Superior temporal gyrus (tissue), 1 donor: ENCODE results near the gene BDH1.

Source experiments
- DNase-seq: peaks from one replicate; pipeline ENCODE4 v3.0.0-alpha.2; 2016; ENCODE audit errors: extremely low spot score

The BDH1 gene

GRCh38 chr3:197507081-197507480 is 48.7 kb downstream of the BDH1 start:
- DNase-seq, result no peak

DNA sequence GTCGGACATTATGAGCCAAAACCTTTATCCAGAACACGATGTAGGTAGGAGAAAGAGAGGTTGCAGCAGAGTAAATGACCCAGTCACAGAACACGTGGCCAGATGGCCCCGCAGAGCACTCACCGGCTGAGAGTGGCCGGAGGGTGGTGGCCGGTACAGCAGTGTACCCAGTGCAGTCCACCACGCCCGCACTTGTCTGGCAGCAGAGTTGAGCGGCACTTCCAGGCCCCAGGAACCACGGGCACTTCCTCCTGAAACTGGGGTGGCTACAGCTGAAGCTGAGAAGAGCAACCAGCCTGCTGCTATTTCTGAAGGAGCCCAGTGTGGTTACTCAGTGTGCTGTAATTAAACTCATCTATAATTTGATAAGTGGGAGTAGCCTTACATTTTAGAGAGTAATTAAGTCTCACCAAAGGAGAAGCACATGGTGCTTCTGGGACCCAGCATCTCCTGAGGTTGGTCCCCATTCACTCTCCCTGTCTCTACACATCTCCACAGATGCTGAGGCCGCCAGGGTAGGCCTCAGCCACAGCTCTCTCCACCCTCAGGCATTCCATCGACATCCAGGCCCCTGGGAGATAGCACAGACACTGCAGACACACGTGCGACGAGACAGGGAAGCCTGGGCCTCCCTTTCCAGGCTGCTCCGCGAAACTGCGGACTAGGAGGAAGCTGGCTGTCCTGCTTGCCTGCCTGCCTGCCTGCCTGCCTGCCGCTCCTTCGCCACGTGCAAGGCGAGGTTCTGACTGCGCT is 49.8 kb downstream of the BDH1 start:
- no peak for DNase-seq

GRCh38 chr3:197504641-197505121 is 51.1 kb downstream of the BDH1 start:
- no peak for DNase-seq

GRCh38 chr3:197504229-197504628 is 51.5 kb downstream of the BDH1 start:
- DNase-seq, result no peak

GRCh38 chr3:197503652-197504051 is 52.1 kb downstream of the BDH1 start:
- DNase-seq, result no peak

DNA sequence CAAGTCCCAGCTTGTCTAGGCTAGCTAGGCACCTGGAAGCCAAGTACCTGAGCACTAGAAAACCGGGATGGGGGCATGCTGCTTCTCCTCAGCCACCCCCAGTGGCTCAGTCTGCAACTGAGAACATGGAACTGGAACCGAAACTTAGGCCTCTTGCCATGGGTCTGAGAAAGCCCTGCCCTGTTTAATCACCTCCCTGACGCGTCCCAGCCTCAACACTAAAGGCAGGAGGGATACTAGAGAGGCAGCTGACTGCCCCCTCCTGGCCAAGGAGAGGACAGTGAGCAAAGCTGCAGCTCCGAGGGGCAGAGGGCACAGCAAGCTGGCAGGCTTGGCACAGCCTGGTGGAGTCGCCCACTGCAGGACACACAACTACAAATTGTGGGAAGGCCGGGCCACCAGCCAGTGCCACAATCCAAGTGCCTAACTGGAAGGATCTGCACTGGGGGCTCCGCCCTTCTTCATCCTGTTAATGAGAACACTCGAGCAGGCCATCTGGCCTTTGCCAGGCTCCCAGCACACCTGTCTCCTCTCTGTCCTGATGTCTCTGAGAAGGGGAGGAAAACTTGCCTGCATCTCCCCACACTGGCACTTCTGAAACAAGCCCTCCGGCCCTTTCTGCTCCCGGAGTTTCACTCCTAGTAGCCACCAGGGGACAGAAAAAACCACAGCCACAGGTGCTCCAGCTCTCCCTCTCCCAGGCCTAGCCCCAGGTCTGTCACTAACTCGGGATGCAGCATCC is 53.7 kb downstream of the BDH1 start:
- DNase-seq, result peak; percentile 53

DNA sequence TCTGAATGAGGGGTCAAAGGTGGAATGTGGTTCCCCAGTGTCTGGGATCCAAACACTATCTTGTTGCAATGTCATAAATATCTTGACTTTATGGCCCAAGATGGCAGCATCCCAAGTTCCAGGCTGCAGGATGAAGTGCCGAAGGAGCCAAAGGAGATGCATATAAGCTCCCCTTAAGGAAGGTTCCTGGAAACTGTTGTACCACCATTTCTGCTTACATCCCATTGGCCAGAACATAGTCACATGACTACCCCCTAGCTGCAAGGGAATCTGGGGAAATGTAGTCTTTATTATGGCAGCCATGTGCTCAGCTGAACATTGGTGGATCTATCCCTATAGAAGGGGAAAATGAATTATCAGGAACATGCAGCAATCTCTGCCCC is 54.3 kb downstream of the BDH1 start:
- no peak for DNase-seq

DNA sequence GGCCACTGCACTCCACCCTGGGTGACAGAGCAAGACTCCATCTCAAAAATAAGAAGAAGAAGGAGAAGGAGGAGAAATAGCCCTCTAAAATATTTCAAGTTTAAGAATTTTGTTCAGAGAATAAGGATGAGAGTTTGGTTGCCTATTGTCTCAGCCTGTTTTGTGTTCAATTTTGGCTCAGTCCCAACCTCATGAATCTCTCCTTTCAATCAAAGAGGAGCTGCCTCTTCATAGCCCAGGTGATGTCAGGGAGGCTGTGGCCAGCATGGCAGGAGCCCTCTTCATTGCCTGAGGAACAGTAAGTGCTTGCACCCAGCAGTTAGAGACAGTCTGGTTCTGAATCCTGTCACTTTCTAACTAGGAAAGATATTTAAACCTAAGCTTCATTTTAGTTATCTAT is 55.0 kb downstream of the BDH1 start:
- no peak for DNase-seq

GRCh38 chr3:197499427-197499826 is 56.3 kb downstream of the BDH1 start:
- DNase-seq, result no peak

- DNase-seq, result no peak
These were observed 57.1 kb downstream of the BDH1 start for GRCh38 chr3:197498499-197499241.

- DNase-seq, result no peak
These were observed 59.0 kb downstream of the BDH1 start for GRCh38 chr3:197496746-197497125.

GRCh38 chr3:197495999-197496745 is 59.6 kb downstream of the BDH1 start:
- no peak for DNase-seq

DNA sequence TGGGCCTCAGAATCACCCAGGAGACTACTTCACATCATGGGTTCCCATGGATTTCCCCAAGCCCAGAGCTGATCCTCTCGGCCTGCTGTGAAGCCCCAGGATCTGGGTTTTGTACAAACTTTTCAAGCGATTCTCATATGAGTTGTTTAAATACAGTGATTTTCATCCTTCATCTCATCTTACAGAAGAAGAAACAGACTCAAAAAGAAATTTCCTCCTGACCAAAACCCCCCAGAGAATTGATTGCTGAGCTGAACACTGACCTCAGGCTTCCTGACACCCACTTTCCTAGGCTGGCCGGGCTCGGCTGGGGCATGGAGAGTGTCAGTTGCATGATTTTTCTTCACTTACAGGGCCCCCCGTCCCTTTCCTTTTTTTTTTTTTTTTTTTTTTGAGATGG is 60.3 kb downstream of the BDH1 start:
- no peak for DNase-seq

GRCh38 chr3:197495059-197495455 is 60.7 kb downstream of the BDH1 start:
- no peak for DNase-seq

GRCh38 chr3:197494366-197495058 is 61.3 kb downstream of the BDH1 start:
- no peak for DNase-seq

DNA sequence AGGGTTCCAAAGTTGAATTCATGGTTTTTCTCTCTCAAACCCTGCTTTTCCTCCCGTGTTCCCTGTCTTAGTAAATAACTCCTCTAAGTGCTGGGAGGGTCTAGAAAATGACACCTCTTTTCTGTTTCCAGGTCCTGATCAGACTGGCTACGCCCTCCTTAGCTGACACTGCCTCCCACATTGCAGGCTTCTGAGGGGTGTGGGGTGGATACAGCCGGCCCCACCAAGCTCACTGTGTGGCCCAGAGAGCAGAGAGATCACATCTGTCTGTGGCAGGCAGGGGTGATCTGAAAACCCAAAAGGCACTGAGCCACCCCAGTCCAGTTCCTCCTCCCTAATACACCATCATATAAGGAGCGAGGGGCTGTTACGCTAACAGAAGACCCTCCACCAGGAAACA is 62.7 kb downstream of the BDH1 start:
- no peak for DNase-seq

DNA sequence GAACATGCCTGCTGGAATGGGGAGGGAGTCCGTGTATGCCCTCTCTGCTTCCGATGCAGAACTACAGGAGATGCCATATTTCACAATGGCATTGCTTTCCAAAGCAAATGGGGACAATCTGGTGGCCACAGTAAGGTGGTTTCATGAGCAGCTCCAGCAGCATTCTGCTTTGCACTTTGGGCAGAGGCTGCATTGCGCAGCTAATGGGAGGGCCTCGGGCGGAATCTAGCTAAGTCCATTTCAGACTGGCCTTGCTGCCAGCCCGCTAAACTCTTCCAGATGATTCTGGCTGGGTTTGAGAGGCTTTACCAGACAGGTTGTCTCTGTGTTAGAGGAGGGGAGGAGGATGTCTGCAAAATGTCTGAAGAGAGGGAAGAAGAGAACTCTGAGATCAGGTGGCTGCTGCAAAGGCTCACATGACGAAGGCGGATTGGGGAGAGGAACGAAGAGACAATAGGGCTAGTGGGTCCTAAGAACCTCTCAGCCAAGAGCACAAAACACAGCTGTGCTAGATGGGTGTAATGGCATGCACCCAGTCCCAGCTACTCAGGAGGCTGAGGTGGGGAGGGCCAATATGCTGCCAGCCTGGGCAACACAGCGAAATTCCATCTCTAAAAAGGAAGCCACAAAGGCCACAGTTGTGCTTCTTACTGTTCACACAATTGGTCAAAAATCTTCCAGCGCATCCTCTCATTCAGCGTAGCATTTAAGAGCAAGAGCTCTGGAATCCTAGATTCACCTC is 63.7 kb downstream of the BDH1 start:
- no peak for DNase-seq

DNA sequence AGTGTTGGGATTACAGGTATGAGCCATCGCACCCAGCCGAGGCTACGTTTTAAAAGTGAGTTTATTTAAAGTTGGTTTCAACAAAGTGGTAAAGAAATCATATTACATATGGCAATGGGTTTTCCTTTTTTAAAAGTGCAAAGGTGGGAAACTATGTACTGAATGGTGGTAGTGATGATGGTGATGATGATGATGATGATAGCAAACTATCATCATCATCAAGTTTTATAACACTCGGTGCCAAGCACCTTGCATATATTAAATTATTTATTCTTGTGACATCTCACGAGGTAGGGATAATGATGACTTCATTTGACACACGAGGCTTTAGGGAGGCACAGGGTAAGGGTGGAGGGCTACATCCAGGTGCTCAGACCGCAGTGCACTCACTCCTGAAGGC is 64.3 kb downstream of the BDH1 start:
- no peak for DNase-seq

- no peak for DNase-seq
These were observed 65.4 kb downstream of the BDH1 start for GRCh38 chr3:197490098-197491058.
